Vagina (tissue), 2 donors: ENCODE data around the gene PRUNE2. TPM values are rescaled to one million over a fixed set of nuclear protein-coding genes. Genes with fewer than 3 reads are reported as not detected.

Experiments
- DNase-seq, 2 donors: peaks; one replicate each; pipeline ENCODE4 v3.0.0-alpha.2; 2017; ENCODE audit errors: extremely low spot score in 2 of 2
- H3K27ac ChIP-seq: fragments of 200-600 bp; sonication (generic); one replicate; pipeline ENCODE4 v1.5.1; 2019
- H3K27me3 ChIP-seq: fragments of 200-600 bp; sonication (generic); one replicate; pipeline ENCODE4 v1.5.1; 2019
- H3K36me3 ChIP-seq, 2 donors: fragments of 200-600 bp; sonication (generic); one replicate each; pipeline ENCODE4 v1.5.1; 2017 to 2019
- H3K4me1 ChIP-seq: fragments of 200-600 bp; sonication (generic); one replicate; pipeline ENCODE4 v1.5.1; 2019
- H3K4me3 ChIP-seq, 2 donors: fragments of 200-600 bp; sonication (generic); 1 replicate in 1 of 2; 2 replicates in 1 of 2; pipeline ENCODE4 v1.5.1; 2016 to 2019
- H3K9me3 ChIP-seq: fragments of 200-600 bp; sonication (generic); one replicate; pipeline ENCODE4 v1.5.1; 2019
- CTCF ChIP-seq, 3 experiments: fragments of 450-650 bp in 2 of 3; fragments of 200-600 bp in 1 of 3; sonication (generic) in 1 of 3; IDR thresholded peaks; one replicate each; pipeline ENCODE4 v1.5.1; 2017 to 2019; ENCODE audit warnings: antibody characterized with exemption in 3 of 3, mild to moderate bottlenecking in 2 of 3, moderate library complexity in 2 of 3
- POLR2A ChIP-seq, 2 donors: fragments of 450-650 bp; IDR thresholded peaks; one replicate each; pipeline ENCODE4 v1.6.1; 2017; ENCODE audit warnings: antibody characterized with exemption in 2 of 2, mild to moderate bottlenecking in 2 of 2, moderate library complexity in 2 of 2
- POLR2AphosphoS5 ChIP-seq, 2 donors: sonication (generic); formaldehyde crosslinking; IDR thresholded peaks; one replicate each; pipeline ENCODE4 v1.9.0; 2017; ENCODE audit warnings: antibody characterized with exemption in 2 of 2, mild to moderate bottlenecking in 2 of 2, low read depth in 1 of 2; ENCODE audit not compliant: insufficient read depth in 1 of 2
- intact Hi-C: fragments of 100-400 bp; cut with DNase I; formaldehyde crosslinking; loops from one replicate; pipeline ENCODE4 v1.15.1; 2023
- total RNA-seq: library from RNA; depleted of rRNA; stranded (reverse); fragments of >200 nt; gene quantifications from one replicate; pipeline ENCODE4 v1.2.3, GENCODE V29; 2016

PRUNE2 gene
- total RNA-seq, 1 donor from 2014 or later, result 75.6 TPM

DNA sequence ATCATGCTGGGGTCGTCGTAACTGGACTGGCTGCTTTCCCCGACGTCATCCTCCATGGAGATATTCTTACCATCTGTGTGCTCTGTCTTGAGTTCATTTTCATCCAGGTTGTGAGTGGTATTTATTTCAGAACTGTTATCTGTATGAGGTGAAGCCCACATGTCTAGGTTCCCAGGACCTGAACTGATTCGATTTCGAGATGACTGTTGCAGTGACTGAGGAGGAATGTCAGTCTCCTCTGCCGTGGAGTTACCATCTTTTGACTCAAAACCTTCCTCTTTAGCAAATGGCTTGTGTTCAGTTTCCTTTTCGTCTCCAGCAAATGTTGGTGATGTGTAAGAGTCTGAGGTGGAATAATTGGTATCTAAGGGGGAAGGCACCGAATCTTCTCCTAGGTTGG is 196.9 kb downstream of the PRUNE2 start:
- Histone ChIP-seq H3K4me3 (no peak overlapping the region), H3K9me3 (no peaks in the 10 kb centered on the region), H3K27ac (no peak overlapping the region), H3K4me1 (no peaks in the 10 kb centered on the region), H3K27me3 (no peaks in the 10 kb centered on the region), H3K36me3 (no peaks in the 10 kb centered on the region)
- intact Hi-C loops, result loop anchor here (5.0 kb wide), 1 partner anchor 262 kb away; no protein-coding TSS in a partner anchor
- TF ChIP-seq POLR2AphosphoS5 (IDR thresholded peaks at IDR 0.05; ENCODE audit: insufficient read depth in 1 of 2, low read depth in 1 of 2), result no peak
- TF ChIP-seq CTCF (IDR thresholded peaks at IDR 0.05), result no peak
- no peak for TF ChIP-seq POLR2A (IDR thresholded peaks at IDR 0.05)
- no peak for DNase-seq

- Histone ChIP-seq H3K4me1 (no peaks in the 10 kb centered on the region), H3K27me3 (no peaks in the 10 kb centered on the region), H3K36me3 (no peaks in the 10 kb centered on the region), H3K9me3 (no peaks in the 10 kb centered on the region), H3K27ac (no peak overlapping the region), H3K4me3 (no peak overlapping the region)
- TF ChIP-seq CTCF (IDR thresholded peaks at IDR 0.05), result no peak
- no peak for TF ChIP-seq POLR2AphosphoS5 (IDR thresholded peaks at IDR 0.05; ENCODE audit: insufficient read depth in 1 of 2, low read depth in 1 of 2)
- TF ChIP-seq POLR2A (IDR thresholded peaks at IDR 0.05), result no peak
- intact Hi-C loops, result loop anchor here (5.0 kb wide), 1 partner anchor 260 kb away; no protein-coding TSS in a partner anchor
- no peak for DNase-seq
Observed at GRCh38 chr9:76707510-76707909, 198.4 kb downstream of the PRUNE2 start.

DNA sequence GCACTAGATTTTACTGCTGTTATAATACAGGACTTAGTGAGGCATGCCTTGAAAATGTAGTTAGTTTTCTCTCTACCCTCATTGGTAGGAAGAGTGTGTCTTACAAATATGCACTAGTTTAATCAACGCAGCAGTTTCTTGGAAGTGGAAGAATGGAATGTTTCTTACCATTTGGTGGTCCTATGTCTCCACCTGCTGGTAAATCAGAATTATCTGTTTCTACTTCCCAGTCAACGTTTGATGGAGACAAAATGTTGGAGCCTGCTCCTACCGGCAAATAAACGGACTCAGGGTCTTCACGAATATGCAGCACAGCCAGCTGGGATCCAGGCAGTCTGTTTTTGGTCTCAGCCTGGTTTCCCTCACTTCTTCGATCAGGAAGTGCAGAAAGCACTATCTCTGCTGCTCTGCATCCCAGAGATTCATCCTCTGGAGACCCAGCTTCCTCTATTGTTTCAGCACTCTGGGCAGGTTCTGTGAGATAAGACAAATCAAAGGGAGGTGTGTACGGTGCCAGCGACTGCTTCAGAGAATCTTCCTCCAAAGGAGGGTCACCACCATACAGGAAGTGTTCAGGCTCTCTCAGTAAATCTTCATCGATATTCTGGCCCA is 201.2 kb downstream of the PRUNE2 start:
- H3K4me3 ChIP-seq, result no peak overlapping the region
- no peaks in the 10 kb centered on the region for H3K27me3 ChIP-seq
- H3K36me3 ChIP-seq, result no peaks in the 10 kb centered on the region
- H3K4me1 ChIP-seq, result no peaks in the 10 kb centered on the region
- no peak for TF ChIP-seq POLR2AphosphoS5 (IDR thresholded peaks at IDR 0.05; ENCODE audit: insufficient read depth in 1 of 2, low read depth in 1 of 2)
- TF ChIP-seq CTCF (IDR thresholded peaks at IDR 0.05), result peak; percentile 44 to 73 (median 45)
- no peak for TF ChIP-seq POLR2A (IDR thresholded peaks at IDR 0.05)
- no peaks in the 10 kb centered on the region for H3K9me3 ChIP-seq
- DNase-seq, result no peak
- H3K27ac ChIP-seq, result no peak overlapping the region
- intact Hi-C loops, result loop anchor here (5.0 kb wide), 1 partner anchor 257 kb away; no protein-coding TSS in a partner anchor

DNA sequence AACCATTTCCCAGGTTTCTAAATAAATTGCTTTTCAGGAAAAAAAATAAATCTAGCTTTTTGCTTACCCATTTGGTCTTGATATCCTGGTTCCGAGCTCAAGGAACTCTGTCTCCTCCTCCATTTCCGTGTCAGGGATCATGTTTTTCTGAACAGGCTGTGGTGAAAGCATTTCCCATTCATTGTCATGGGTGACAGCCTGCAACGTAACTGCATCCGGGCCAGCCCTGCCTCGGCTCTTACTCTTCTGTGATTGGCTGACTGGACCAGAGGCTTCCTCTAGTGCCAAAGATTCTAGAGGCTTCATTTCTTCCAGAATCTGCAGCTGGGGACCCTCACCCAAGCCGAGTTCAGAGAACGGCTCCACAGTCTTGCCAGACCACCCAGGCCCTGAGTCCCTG is 202.6 kb downstream of the PRUNE2 start:
- Histone ChIP-seq H3K4me1 (no peaks in the 10 kb centered on the region), H3K4me3 (no peak overlapping the region), H3K27me3 (no peaks in the 10 kb centered on the region), H3K27ac (no peak overlapping the region), H3K36me3 (no peaks in the 10 kb centered on the region), H3K9me3 (no peaks in the 10 kb centered on the region)
- intact Hi-C loops, result no loop called here
- TF ChIP-seq CTCF (IDR thresholded peaks at IDR 0.05) (no peak), POLR2A (IDR thresholded peaks at IDR 0.05) (no peak), POLR2AphosphoS5 (IDR thresholded peaks at IDR 0.05; ENCODE audit: insufficient read depth in 1 of 2, low read depth in 1 of 2) (no peak)
- DNase-seq, result no peak

- Histone ChIP-seq H3K27me3 (no peaks in the 10 kb centered on the region), H3K36me3 (no peaks in the 10 kb centered on the region), H3K4me3 (no peak overlapping the region), H3K27ac (no peak overlapping the region), H3K4me1 (no peaks in the 10 kb centered on the region), H3K9me3 (no peaks in the 10 kb centered on the region)
- intact Hi-C loops, result no loop called here
- no peak for DNase-seq
- no peak for TF ChIP-seq POLR2AphosphoS5 (IDR thresholded peaks at IDR 0.05; ENCODE audit: insufficient read depth in 1 of 2, low read depth in 1 of 2)
- TF ChIP-seq CTCF (IDR thresholded peaks at IDR 0.05), result no peak
- TF ChIP-seq POLR2A (IDR thresholded peaks at IDR 0.05), result no peak
Observed at GRCh38 chr9:76701441-76702039, 204.4 kb downstream of the PRUNE2 start.
